ENCODE results near the gene CEP63.

Gene CEP63

DNA sequence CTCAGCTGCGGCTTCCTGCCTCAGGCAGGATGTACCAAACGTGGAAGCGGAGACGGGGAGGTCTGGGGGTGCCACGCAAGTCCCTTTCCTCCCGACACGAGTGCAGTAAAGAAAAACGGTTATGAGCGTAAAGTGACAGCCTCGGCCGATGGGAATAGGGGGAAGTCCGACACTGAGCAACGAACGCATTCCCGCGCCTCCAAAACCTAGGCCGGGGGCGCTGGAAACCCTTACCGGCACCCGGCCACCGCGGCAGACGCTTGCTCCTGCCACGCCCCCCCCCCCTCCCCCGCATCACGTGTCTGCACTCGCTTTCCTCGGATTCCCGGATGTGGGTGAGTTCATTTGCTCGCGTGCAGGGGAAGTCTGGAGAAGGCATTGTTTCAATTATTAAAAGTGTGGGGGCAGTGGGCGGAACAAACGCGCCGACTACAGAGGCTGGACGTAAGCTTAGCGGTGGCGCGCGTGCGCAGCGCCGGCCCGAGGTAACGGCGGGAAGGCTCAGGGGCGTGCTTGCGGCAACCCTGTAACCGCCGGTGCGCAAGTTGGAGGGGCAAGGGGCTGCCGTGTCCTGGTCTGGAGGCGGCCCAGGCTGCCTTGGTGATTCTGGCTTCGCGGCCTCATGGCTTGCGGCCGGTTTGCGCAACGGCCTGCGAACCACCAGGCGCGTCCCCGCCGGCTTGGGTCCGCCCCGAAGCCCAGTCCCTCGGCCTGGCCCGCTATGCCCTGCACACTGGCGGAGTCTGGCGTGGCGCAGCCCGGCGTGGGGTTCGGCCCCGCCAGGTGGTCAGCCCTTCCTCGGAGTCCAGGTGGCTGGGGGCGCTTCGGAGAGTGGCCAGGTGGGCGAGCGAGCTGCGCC lies at the start of gene CEP63, which contains the start of gene ANAPC13:
TSS of gene CEP63 (plus strand) at position 340 of the 859 bp plus-strand sequence. CDS start 9,264 bp downstream, outside the sequence.
TSS of gene ANAPC13 (minus strand) at position 268 of the 859 bp plus-strand sequence. CDS start 3,081 bp downstream, outside the sequence.
- DNase-seq (ENCODE audit: low read depth in 2 of 2), result peak; percentile 76 to 79

- DNase-seq (ENCODE audit: low read depth in 2 of 2), result no peak
Observed at GRCh38 chr3:134437211-134437752, 48.6 kb upstream of the CEP63 start.

DNA sequence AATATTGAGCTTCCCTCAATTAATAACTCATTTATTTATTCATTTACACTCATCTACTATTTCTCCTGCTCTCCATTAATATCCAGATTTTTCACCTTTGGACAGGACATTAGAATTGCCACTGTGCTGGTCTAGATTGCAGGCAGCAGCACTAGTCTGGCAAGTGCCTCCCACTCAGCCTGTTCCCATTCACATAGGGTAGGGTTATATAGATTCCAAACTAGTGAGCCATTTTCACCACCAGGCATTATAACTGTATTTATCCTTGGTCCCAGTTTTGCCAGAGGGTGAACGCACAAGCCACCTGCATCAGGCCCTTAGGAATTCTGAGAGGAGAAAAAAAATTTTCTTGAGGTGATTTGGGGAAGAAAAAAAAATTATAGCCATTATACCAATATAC lies 44.5 kb upstream of the CEP63 start:
- no peak for DNase-seq (ENCODE audit: low read depth in 2 of 2)

DNA sequence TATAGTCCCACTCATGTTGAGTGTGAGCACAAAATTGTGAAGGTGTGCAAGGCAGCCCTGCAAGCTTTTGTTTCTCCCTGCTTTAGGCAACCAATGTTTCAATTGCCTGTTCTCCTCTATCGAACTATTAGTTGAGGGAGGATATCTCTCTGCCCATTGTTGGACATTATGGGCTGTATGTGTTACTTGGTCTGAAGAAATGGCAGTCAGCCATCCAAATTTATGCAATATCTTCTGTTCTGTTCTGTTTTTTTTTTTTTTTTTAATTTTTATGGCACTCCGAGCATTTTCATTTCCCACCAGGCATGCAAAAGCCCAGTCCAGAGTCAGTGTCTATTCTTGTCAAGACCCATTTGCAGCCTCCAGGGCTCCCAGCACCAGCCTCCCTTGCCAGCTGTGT lies 44.0 kb upstream of the CEP63 start:
- DNase-seq (ENCODE audit: low read depth in 2 of 2), result no peak

GRCh38 chr3:134445095-134445494 lies 40.8 kb upstream of the CEP63 start:
- no peak for DNase-seq (ENCODE audit: low read depth in 2 of 2)

- DNase-seq (ENCODE audit: low read depth in 2 of 2), result no peak
Observed at GRCh38 chr3:134445636-134446035, 40.2 kb upstream of the CEP63 start.

GRCh38 chr3:134446800-134447199 lies 39.1 kb upstream of the CEP63 start:
- no peak for DNase-seq (ENCODE audit: low read depth in 2 of 2)

DNA sequence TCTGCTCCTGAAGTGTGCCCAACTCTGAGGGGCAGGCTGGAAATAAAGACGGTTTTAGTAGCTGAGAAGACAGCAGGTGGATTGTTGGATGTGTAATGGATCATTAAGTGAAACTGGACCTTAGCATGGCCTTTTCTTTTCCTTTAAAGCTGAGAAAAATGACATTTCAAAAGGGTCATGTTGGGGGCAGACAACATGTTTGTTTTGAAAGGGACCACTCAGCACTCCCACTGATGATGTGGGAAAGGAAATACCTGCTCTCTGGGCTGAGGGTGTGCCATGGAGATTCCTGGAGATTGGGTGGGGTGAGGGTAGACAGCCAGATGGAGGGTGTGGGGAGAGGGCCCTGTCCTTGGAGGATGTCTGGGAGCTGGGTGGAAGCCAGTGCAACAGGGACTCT lies 38.5 kb upstream of the CEP63 start:
- DNase-seq (ENCODE audit: low read depth in 2 of 2), result no peak

- no peak for DNase-seq (ENCODE audit: low read depth in 2 of 2)
Observed at GRCh38 chr3:134448664-134449063, 37.2 kb upstream of the CEP63 start.

- DNase-seq (ENCODE audit: low read depth in 2 of 2), result no peak
Observed at GRCh38 chr3:134449277-134449676, 36.6 kb upstream of the CEP63 start.

DNA sequence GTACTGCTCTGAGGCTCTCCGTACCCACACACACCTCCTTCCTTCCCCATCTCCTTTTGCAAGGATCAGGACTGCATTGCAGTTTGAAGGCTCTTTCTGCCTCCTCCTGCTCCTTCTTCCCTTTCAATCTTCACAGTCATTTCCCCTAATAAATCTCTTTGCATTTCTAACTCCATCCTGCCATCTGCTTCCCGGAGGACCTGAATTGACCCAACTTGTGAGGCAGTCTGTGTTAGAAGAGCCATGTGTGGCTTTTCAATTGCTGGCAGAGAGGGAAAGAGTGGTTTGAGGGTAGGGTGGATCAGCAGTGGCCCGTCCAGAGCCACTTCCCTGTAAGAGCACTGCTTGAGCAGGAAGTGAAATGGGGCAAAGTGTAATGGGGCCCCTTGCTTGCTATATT lies 35.9 kb upstream of the CEP63 start:
- no peak for DNase-seq (ENCODE audit: low read depth in 2 of 2)

GRCh38 chr3:134453631-134454030 lies 32.2 kb upstream of the CEP63 start:
- no peak for DNase-seq (ENCODE audit: low read depth in 2 of 2)

- DNase-seq (ENCODE audit: low read depth in 2 of 2), result no peak
Observed at GRCh38 chr3:134457376-134458074, 28.3 kb upstream of the CEP63 start.

GRCh38 chr3:134458406-134458945 lies 27.4 kb upstream of the CEP63 start:
- no peak for DNase-seq (ENCODE audit: low read depth in 2 of 2)

- DNase-seq (ENCODE audit: low read depth in 2 of 2), result no peak
Observed at GRCh38 chr3:134459562-134459961, 26.3 kb upstream of the CEP63 start.

DNA sequence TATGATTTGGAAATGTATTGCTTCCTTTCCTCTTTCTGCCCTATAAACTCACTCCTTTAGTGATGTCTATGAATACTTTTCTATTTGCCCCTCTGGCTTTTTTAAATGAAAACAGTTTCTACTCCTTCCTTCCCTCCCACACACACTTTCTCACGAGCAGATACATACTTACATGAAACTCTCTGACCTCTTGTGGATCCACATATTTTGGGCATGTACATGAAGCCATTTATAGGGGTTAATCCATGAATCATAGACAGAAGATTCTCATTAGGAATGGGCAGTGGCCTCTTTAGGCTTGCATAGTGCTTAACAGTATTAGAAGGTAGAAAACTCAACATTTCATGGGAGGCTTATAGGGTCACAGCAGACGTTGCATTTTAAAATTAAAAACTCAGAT lies 24.9 kb upstream of the CEP63 start:
- no peak for DNase-seq (ENCODE audit: low read depth in 2 of 2)

GRCh38 chr3:134462331-134462941 lies 23.4 kb upstream of the CEP63 start:
- no peak for DNase-seq (ENCODE audit: low read depth in 2 of 2)

- no peak for DNase-seq (ENCODE audit: low read depth in 2 of 2)
Observed at GRCh38 chr3:134463676-134464063, 22.2 kb upstream of the CEP63 start.

DNA sequence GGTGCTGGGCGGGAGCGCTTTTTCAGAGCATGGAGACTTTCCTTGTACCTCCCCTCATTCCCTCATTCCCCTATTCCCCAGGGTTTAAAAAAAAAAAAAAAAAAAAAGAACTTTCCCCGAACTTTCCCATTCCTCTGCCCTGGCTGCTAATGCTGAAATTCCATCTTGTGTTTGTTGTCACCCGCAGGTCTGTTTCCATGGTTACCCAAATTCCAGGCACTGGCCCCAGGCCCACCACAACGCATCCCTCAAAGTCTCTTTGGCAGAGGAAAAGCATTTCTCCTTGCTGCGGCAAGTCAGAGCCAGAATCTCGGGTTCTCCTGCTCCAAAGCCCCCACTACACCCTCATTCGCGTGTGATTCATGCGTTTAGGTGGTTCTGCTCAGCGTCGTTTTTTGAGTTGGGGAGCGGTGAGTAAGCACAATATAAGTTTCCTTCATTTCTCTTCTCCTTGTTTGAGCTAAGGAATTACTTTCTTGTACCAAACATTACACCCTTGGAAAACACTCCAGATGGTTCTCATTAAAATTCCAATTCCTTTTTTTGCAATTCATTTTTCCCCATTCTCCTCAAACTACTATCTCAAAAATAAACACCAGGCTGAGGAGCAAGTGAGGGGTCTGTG lies 21.7 kb upstream of the CEP63 start:
- no peak for DNase-seq (ENCODE audit: low read depth in 2 of 2)

DNA sequence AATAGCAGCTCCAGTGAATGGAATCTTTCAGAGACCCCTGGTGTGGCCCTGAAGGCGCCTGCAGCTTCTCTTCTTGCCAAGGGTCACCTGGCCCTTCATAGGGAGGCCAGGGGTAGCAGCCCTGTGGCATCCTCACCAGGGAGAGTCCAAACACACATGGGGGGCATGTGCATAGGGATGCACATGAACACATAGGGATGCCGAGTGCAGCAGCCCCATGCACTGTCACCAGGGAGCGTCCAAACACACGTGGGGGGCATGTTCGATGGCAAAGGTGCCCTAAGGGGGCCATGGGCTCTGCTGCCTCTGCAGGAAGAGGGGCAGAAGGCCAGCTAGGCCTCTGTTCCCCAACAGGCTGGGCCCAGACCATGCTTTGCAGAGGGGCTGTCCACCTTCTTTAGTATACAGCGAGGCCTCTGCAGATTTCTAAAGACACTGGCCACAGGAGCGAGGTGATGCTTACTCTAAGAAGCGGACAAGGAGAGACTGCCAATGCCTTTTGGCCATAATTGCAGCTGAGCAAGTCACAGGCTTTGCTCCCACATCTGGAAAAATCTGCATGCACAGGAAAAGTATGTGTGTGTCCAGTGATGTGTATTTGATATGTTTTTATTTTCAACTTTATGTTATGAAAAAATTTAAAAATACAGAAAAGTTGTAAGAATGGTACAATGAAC lies 21.0 kb upstream of the CEP63 start:
- no peak for DNase-seq (ENCODE audit: low read depth in 2 of 2)

GRCh38 chr3:134466331-134466730 lies 19.5 kb upstream of the CEP63 start:
- DNase-seq (ENCODE audit: low read depth in 2 of 2), result no peak
